Activated B cell treated with CpG ODN at 0.5 μM for 24 hours (primary cell): ENCODE results near the gene ARMH3. TPM values are rescaled to one million over a fixed set of nuclear protein-coding genes. Genes with fewer than 3 reads are reported as not detected.
A peak's percentile ranks its signal among the peaks of the same experiment; 100 is the strongest.

ENCODE experiments used
- ATAC-seq: fragments of 200-7000 bp; cut with Tn5 transposase; one replicate; pipeline ENCODE4 v1.10.0; 2021; ENCODE audit warnings: low read depth, mild to moderate bottlenecking, moderate library complexity
- CTCF ChIA-PET: fragments of 350-600 bp; sonication (Branson Sonifier 250); formaldehyde crosslinking; loops from one replicate; lab custom pipeline; 2021; ENCODE audit warnings: antibody characterized with exemption; lab: Charles Lee
- POLR2A ChIA-PET: fragments of 350-600 bp; sonication (Branson Sonifier 250); formaldehyde crosslinking; loops from one replicate; lab custom pipeline; 2021; ENCODE audit warnings: antibody characterized with exemption; lab: Charles Lee
- DNase-seq: peaks from one replicate; pipeline ENCODE4 v3.0.0; 2022
- H3K27ac Mint-ChIP-seq: one replicate; pipeline ENCODE4 v1.8.0; 2020; ENCODE audit warnings: mixed read lengths
- H3K27me3 Mint-ChIP-seq: one replicate; pipeline ENCODE4 v1.8.0; 2021; ENCODE audit warnings: mixed read lengths
- H3K36me3 Mint-ChIP-seq: one replicate; pipeline ENCODE4 v1.8.0; 2021; ENCODE audit warnings: low read depth, mixed read lengths
- H3K4me1 Mint-ChIP-seq: one replicate; pipeline ENCODE4 v1.8.0; 2021; ENCODE audit warnings: mixed read lengths
- H3K4me3 Mint-ChIP-seq: one replicate; pipeline ENCODE4 v1.8.0; 2020; ENCODE audit warnings: mild to moderate bottlenecking, mixed read lengths
- H3K9me3 Mint-ChIP-seq: one replicate; pipeline ENCODE4 v1.8.0; 2020; ENCODE audit warnings: mixed read lengths
- intact Hi-C: fragments of 100-400 bp; cut with micrococcal nuclease; formaldehyde crosslinking; loops from one replicate; pipeline ENCODE4 v1.15.1; 2024
- total RNA-seq: library from RNA; stranded (reverse); gene quantifications from 2 replicates; pipeline ENCODE4 v1.2.3, GENCODE V29; 2022
- TF ChIP-seq, protein P1 (sequence below): fragments of 200-600 bp; IDR thresholded peaks from one replicate; pipeline ENCODE4 v1.8.0; 2022; ENCODE audit warnings: antibody characterized with exemption, mild to moderate bottlenecking

The ARMH3 gene, protein sequence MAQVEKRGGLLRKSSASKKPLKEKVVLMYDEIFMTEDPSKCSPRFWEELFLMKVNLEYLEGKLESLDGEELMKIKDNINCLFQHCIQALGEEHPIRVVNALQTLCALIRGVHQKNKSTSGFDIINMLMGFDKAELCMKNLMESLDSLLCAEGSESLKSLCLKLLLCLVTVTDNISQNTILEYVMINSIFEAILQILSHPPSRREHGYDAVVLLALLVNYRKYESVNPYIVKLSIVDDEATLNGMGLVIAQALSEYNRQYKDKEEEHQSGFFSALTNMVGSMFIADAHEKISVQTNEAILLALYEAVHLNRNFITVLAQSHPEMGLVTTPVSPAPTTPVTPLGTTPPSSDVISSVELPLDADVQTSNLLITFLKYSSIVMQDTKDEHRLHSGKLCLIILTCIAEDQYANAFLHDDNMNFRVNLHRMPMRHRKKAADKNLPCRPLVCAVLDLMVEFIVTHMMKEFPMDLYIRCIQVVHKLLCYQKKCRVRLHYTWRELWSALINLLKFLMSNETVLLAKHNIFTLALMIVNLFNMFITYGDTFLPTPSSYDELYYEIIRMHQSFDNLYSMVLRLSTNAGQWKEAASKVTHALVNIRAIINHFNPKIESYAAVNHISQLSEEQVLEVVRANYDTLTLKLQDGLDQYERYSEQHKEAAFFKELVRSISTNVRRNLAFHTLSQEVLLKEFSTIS
- total RNA-seq: 26.8 and 35.4 TPM in 2 replicates

DNA sequence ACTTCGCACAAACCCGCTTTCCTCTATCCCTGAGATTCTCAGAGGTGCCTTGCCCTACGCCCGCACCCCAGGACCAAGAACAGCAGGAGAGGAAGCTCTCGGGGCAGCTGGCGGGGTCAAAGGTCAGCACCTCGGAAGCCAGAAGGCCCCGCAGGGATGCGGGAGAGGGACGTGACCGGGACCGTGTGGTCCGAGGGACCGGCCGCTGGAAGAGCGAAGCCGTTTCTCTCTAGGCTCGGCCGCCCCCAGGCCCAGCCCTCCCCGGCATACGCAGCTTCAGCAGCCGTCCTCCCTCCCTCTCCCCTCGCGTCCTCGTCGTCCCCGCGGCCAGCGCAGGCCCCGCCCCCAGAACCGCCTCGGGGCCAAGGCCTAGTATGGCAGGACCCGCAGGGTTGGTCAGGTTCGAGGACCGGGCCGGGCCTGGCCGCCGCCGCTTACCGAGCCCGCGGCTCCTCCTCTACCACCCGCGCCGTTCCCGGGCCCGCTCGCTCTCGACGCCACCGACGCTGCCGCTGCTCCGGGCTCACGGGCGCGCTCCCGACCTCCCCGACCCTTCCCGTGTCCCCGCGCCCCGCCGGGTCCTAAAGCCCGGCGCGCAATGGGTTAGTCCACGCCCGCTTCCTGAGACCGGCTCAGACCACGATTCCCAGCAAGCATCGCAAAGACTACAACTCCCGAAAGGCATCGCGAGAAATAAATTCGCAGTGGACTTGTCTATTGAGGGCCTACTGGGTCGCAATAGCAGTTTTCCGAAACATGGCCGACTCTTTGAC lies at the start of gene ARMH3:
Gene ARMH3, minus strand, starts transcription at position 527 of the 773 bp plus-strand sequence. CDS start 16,059 bp downstream, outside the sequence.
- Mint-ChIP-seq H3K9me3 (no peaks in the 10 kb centered on the region), H3K27me3 (no peaks in the 10 kb centered on the region), H3K4me3 (peak within 1 kb of the TSS; percentile 94), H3K4me1 (peaks cover 45% of the 10 kb centered on the region), H3K27ac (peak within 1 kb of the TSS; percentile 91), H3K36me3 (peaks cover 5% of the 10 kb centered on the region)
- ChIA-PET POLR2A (interaction anchor here (0.6 to 2.4 kb wide), 15 partner anchors 10 to 1015 kb away, joined by 3 to 14 read pairs (median 5); partner anchors contain the start of genes DPCD, HPS6, OGA and POLL), CTCF (interaction anchor here (1.8 kb wide), 1 partner anchor 215 kb away, joined by 12 read pairs; no protein-coding TSS in a partner anchor)
- DNase-seq: peak; percentile 83
- ATAC-seq: peak; percentile 93
- intact Hi-C loops: loop anchor here (1.0 to 10.0 kb wide), 5 partner anchors 9 to 361 kb away; partner anchors contain the start of genes FBXW4, HPS6, NOLC1 and OGA
- TF ChIP-seq, protein P1, sequence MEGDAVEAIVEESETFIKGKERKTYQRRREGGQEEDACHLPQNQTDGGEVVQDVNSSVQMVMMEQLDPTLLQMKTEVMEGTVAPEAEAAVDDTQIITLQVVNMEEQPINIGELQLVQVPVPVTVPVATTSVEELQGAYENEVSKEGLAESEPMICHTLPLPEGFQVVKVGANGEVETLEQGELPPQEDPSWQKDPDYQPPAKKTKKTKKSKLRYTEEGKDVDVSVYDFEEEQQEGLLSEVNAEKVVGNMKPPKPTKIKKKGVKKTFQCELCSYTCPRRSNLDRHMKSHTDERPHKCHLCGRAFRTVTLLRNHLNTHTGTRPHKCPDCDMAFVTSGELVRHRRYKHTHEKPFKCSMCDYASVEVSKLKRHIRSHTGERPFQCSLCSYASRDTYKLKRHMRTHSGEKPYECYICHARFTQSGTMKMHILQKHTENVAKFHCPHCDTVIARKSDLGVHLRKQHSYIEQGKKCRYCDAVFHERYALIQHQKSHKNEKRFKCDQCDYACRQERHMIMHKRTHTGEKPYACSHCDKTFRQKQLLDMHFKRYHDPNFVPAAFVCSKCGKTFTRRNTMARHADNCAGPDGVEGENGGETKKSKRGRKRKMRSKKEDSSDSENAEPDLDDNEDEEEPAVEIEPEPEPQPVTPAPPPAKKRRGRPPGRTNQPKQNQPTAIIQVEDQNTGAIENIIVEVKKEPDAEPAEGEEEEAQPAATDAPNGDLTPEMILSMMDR: no peak

DNA sequence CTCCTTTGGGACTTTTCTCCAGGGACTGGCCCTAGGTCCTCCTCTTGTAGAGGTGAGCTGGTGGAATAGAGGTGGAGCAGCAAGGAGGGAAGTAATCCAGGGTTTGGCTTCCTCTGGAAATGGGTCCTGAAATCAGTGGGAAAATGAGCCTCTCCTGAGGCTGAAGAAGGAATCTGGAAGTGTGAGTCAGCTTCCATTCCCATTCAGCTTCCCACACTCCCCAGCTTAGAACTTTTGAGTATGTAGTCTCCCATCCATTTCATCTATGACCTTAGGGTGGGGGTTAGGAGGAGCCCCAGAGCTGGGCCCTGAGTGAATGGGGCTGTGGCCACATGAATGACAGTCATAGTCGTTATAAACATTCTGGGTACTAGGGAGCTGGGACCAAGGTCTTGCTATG lies 46.4 kb upstream of the ARMH3 start:
- Mint-ChIP-seq H3K4me3 (no peak overlapping the region), H3K36me3 (peaks cover 9% of the 10 kb centered on the region), H3K27ac (no peak overlapping the region), H3K9me3 (no peaks in the 10 kb centered on the region), H3K27me3 (no peaks in the 10 kb centered on the region), H3K4me1 (peaks cover 3% of the 10 kb centered on the region)
- ATAC-seq (no peak), DNase-seq (no peak)
- intact Hi-C loops: no loop called here
- TF ChIP-seq, protein P1: no peak
- ChIA-PET CTCF (interaction anchor here (2.0 kb wide), 1 partner anchor 262 kb away, joined by 6 read pairs; no protein-coding TSS in a partner anchor), POLR2A (no interaction called here)

DNA sequence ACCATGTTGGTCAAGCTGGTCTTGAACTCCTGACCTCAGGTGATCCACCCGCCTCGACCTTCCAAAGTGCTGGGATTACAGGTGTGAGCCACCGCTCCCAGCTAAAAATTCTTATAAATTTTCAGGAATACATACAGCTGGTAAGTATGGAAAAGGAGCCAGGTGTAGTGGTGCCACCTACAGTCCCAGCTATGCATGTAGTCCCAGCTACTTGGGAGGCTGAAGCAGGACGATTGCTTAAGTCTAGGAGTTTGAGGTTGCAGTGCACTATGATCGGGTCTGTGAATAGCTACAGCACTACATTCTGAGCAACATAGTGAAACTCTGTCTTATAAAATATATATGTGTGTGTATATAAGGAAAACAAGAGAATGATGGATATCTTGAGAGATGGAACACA lies 45.2 kb upstream of the ARMH3 start:
- TF ChIP-seq, protein P1: no peak
- Mint-ChIP-seq H3K4me1 (peaks cover 1% of the 10 kb centered on the region), H3K36me3 (peaks cover 4% of the 10 kb centered on the region), H3K4me3 (no peak overlapping the region), H3K9me3 (no peaks in the 10 kb centered on the region), H3K27ac (no peak overlapping the region), H3K27me3 (no peaks in the 10 kb centered on the region)
- DNase-seq: no peak
- CTCF ChIA-PET: interaction anchor here (1.2 kb wide), 1 partner anchor 28 kb away, joined by 3 read pairs; no protein-coding TSS in a partner anchor
- POLR2A ChIA-PET: interaction anchor here (0.8 kb wide), 2 partner anchors 46 to 602 kb away, joined by 6 to 9 read pairs; no protein-coding TSS in a partner anchor
- ATAC-seq: no peak
- intact Hi-C loops: no loop called here

DNA sequence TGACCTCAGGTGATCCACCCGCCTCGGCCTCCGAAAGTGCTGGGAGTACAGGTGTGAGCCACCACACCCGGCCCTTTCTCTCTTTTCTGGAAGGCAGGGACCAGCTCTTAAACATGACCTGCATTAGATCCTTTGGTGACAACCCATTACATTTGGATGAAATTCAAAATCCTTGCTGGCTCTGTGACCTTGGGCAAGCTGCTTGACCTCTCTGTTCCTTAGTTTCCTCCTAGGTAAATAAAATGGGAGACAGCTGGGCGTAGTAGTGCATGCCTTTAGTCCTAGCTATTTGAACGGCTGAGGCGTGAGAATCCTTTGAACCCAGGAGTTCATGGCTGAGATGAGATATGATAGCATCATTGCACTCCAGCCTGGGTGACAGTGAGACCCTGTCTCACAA lies 40.5 kb upstream of the ARMH3 start:
- CTCF ChIA-PET: no interaction called here
- no peak overlapping the region for H3K27ac Mint-ChIP-seq
- H3K36me3 Mint-ChIP-seq: no peaks in the 10 kb centered on the region
- intact Hi-C loops: no loop called here
- no peaks in the 10 kb centered on the region for H3K4me1 Mint-ChIP-seq
- no peak overlapping the region for H3K4me3 Mint-ChIP-seq
- ATAC-seq (no peak), DNase-seq (no peak)
- no peaks in the 10 kb centered on the region for H3K9me3 Mint-ChIP-seq
- H3K27me3 Mint-ChIP-seq: no peaks in the 10 kb centered on the region
- POLR2A ChIA-PET: no interaction called here
- TF ChIP-seq, protein P1: no peak
